ENCODE results near the gene CXCR3.
"Not testable (repeated sequence)": the region's sequence is repeated elsewhere in the genome, so short reads cannot be mapped to it uniquely, and the experiment has no call there.

The CXCR3 gene

GRCh38 chrX:71618303-71618721 is at the start of gene CXCR3:
Gene CXCR3, minus strand, starts transcription at chrX:71618511. Its CDS starts 62 bp downstream, at chrX:71618449.
- TF ChIP-seq, protein P1, sequence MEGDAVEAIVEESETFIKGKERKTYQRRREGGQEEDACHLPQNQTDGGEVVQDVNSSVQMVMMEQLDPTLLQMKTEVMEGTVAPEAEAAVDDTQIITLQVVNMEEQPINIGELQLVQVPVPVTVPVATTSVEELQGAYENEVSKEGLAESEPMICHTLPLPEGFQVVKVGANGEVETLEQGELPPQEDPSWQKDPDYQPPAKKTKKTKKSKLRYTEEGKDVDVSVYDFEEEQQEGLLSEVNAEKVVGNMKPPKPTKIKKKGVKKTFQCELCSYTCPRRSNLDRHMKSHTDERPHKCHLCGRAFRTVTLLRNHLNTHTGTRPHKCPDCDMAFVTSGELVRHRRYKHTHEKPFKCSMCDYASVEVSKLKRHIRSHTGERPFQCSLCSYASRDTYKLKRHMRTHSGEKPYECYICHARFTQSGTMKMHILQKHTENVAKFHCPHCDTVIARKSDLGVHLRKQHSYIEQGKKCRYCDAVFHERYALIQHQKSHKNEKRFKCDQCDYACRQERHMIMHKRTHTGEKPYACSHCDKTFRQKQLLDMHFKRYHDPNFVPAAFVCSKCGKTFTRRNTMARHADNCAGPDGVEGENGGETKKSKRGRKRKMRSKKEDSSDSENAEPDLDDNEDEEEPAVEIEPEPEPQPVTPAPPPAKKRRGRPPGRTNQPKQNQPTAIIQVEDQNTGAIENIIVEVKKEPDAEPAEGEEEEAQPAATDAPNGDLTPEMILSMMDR (conservative IDR thresholded peaks at IDR 0.05; ENCODE audit: low read depth, low read length): no peak
- no peak within 1 kb of the TSS for H3K4me3 ChIP-seq (ENCODE audit: low read length)
- no peak for DNase-seq (ENCODE audit: low read depth)

DNA sequence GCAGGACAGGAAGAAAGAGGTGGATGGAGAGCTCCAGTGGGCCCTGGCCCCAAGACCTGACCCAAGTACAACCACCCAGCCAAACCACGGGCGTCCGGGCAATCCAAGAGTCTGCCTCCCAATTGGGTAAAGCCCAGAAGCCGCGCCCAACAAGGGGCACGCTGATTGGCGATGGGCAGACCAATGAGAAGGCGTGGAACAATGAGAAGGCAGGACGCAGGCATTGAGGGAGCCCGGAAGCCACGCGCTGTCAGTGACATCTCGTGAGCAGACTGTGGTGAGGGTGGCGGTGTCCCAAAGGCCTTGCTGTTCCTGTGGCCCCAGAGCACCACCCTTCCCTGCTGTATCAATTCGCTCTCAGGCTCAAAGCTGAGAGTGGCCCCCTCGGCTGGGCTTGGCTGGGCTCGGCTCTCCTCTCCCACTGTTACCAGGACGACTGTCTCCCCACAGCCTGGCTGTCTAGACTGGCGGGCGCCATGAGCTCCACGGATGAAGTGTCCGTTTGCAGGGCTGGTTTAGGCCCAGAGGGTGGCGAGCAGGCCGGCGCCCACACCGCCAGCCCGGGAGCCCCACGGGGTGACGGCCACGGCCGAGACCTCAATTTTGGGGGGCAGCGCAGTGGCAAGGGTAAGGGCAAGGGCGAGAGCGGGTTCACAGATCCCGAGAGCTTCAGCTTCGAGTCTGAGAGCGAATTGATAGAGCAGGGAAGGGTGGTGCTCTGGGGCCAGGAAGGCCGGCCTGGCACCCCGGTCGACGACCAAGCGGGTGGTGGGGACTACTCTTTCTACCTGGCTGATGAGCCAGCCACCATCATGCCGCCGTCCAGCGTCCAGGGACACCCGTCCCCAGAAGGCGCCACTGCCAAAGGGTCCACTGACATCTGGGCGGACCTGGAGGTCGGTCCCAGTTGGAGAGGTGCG is 49.3 kb upstream of the CXCR3 start, which contains the start of gene LOC101059915:
Gene LOC101059915 (plus strand): TSS at position 219 of the 920 bp plus-strand sequence.
- TF ChIP-seq, protein P1 (conservative IDR thresholded peaks at IDR 0.05; ENCODE audit: low read depth, low read length): no peak
- no peak for DNase-seq (ENCODE audit: low read depth)
- H3K4me3 ChIP-seq (ENCODE audit: low read length): no peak within 1 kb of the TSS

DNA sequence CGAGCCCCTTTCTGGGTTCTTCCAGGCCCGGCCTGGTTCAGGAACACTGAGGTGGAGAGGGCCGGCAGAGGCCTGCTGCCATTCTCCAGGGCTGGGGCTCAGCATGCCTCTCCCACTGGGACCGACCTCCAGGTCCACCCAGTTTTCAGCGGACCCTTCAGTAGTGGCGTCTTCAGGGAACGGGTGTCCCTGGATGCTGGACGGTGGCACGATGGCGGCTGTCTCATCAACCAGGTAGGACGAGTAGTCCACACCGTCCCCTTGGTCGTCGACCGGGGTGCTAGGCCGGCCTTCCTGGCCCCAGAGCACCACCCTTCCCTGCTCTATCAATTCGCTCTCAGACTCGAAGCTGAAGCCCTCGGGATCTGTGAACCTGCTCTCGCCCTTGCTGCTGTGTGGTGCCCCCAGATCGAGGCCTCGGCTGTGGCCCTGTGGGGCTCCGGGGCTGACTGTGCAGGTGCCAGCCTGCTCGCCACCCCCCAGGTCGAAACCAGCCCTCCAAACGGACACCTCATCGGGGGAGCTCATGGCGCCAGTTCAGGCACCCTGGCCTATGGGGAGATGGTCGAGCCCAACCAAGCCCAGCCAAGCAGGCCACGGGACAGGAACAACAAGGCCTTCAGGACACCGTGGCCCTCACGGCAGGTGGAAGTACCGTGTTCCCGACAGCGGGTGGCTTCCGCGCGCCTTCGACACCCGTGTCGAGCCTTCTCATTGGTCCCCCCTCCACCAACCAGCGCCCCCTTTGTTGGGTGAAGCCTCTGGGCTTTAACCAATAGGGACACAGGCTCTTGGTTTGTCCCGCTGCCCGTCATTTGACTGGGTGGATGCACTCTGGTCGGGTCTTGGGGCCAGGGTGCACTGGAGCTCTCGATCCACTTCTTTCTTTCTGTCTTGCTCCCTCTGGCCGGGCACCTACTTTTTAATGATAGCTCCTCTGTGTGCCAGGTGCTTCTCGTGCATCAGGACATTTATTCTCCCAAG is 48.2 kb upstream of the CXCR3 start:
- TF ChIP-seq, protein P1 (conservative IDR thresholded peaks at IDR 0.05; ENCODE audit: low read depth, low read length): no peak
- no peak for DNase-seq (ENCODE audit: low read depth)
- no peak overlapping the region for H3K4me3 ChIP-seq (ENCODE audit: low read length)

DNA sequence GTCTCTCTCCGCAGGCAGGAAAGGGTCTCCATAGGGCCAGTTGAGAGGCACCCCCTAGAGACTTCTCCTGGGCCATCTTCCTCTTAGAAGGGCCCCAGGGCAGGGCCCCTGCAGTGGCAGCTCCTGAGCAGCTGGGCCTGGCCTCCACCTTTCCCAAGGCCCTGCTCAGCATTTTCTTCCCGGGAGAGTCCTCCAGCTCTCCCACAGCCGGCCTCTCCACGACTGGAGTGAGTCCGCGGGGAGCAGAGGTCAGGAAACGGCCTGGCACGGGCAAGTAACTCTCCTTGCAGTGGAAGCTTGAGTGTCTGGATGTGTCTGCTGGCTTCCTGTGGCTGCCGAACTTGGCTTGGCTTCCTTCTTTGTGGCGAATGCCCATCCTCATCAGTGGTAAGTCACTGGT is 47.4 kb upstream of the CXCR3 start:
- no peak overlapping the region for H3K4me3 ChIP-seq (ENCODE audit: low read length)
- DNase-seq (ENCODE audit: low read depth): no peak
- TF ChIP-seq, protein P1 (conservative IDR thresholded peaks at IDR 0.05; ENCODE audit: low read depth, low read length): no peak

GRCh38 chrX:71664889-71665491 is 46.7 kb upstream of the CXCR3 start:
- no peak for DNase-seq (ENCODE audit: low read depth)
- no peak overlapping the region for H3K4me3 ChIP-seq (ENCODE audit: low read length)
- TF ChIP-seq, protein P1 (conservative IDR thresholded peaks at IDR 0.05; ENCODE audit: low read depth, low read length): no peak

GRCh38 chrX:71664202-71664601 is 45.9 kb upstream of the CXCR3 start:
- not testable (repeated sequence) for DNase-seq (ENCODE audit: low read depth)
- TF ChIP-seq, protein P1 (conservative IDR thresholded peaks at IDR 0.05; ENCODE audit: low read depth, low read length): peak; percentile 39

GRCh38 chrX:71663238-71663637 is 44.9 kb upstream of the CXCR3 start:
- not testable (repeated sequence) for H3K4me3 ChIP-seq (ENCODE audit: low read length); DNase-seq (ENCODE audit: low read depth)

More at GRCh38 chrX:71664202-71664601, 45.9 kb upstream of the CXCR3 start:
- not testable (repeated sequence) for H3K4me3 ChIP-seq (ENCODE audit: low read length)

DNA sequence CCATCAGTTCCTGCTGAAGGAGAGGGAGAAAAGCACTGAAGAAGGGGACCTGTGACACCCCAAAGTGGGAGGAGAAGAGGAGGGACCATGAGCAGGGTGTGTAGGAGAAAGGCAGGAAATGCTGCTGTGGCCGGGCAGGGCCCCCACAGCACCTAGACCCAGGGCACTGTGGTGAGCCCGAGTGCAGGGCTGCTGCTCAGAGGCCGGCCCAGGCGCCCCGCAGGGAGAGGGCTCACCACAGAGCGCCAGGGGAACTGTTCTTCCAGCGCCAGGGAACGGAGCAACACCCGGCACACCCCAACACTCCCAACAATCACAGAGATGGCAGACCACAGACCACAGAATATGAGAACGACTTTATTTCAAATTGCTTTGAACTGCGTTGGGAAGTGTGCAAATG is 44.3 kb upstream of the CXCR3 start:
- not testable (repeated sequence) for H3K4me3 ChIP-seq (ENCODE audit: low read length); DNase-seq (ENCODE audit: low read depth)

All from retinal pigment epithelial cell (primary cell).